Measurements from ENCODE around the gene NFKB1.
A peak's percentile ranks its signal among the peaks of the same experiment; 100 is the strongest.

NFKB1 gene

GRCh38 chr4:102533348-102533747, 32.2 kb downstream of the NFKB1 start:
- no peak for ATAC-seq
- no peak for DNase-seq

GRCh38 chr4:102533904-102534303, 32.7 kb downstream of the NFKB1 start:
- ATAC-seq = peak; percentile 19
- no peak for DNase-seq

GRCh38 chr4:102534845-102535244, 33.7 kb downstream of the NFKB1 start:
- no peak for DNase-seq
- no peak for ATAC-seq

- ATAC-seq = peak; percentile 94
- no peak for DNase-seq
Measured at GRCh38 chr4:102535398-102536082, 34.4 kb downstream of the NFKB1 start.

DNA sequence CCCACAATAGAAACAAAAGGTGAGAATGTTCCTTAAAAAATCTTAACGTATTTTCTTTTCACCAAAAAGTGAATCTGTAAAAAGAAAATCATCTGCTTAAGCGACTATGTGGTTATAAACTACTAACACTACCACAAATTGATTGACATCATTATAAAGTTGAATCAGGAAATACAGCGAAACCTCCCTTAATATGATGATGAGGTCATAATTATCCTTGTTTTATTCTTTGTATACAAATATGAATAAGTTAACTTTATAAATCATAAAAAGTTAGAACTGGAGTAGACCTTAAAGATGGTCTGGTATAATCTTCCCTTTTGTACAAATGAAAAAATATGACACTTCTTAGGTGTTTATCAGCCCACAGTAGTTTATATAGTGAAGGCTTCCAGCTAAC, 35.6 kb downstream of the NFKB1 start:
- DNase-seq (no peak), ATAC-seq (no peak)

DNA sequence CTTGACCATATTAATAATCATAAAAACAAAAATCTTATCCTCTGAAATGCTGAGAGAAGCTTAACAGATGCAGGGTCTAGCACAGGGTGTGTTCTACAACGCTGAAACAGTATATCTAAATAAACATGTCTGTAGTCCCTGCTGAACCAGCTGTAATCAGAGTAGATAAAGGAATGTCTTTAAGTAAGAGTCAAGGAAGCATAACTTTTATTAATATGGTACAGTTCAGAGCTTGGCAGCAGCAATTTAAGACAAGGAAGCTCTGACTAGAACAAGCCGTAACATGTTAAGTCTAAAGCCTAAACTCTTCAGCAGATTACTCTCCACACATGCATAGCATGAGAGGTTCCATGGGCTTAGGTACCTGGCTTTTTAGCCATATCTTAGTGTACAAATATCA, 36.1 kb downstream of the NFKB1 start:
- DNase-seq = no peak
- ATAC-seq = no peak

DNA sequence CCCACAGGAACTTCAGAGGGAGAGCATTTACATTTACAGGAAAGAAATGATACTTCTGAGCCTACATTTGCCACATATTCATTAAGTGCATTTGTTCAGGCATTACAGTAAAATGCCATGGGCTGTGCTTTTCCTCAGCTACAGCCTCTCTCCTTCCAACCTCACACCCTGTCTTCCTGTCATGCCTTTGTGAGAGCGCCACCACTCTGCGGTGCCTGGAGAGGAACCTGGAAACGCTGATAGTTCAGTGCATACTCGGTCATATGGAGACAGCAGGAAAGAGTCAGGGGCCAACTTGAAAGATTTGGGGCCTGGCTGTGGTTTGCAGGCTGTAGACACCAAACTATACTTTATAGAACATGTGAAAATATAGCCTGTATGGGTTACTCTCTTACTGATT, 40.5 kb downstream of the NFKB1 start:
- DNase-seq = no peak
- no peak for ATAC-seq

- DNase-seq (no peak), ATAC-seq (no peak)
Measured at GRCh38 chr4:102543030-102543928, 42.1 kb downstream of the NFKB1 start.

- ATAC-seq = peak; percentile 36
Measured at GRCh38 chr4:102546635-102547034, 45.5 kb downstream of the NFKB1 start.

GRCh38 chr4:102547973-102548372, 46.8 kb downstream of the NFKB1 start:
- ATAC-seq = no peak
- no peak for DNase-seq

More at GRCh38 chr4:102546635-102547034, 45.5 kb downstream of the NFKB1 start:
- DNase-seq = no peak

- no peak for ATAC-seq
- no peak for DNase-seq
Measured at GRCh38 chr4:102551958-102552565, 50.9 kb downstream of the NFKB1 start.

- peak; percentile 67 for ATAC-seq
Measured at GRCh38 chr4:102552781-102553180, 51.6 kb downstream of the NFKB1 start.

DNA sequence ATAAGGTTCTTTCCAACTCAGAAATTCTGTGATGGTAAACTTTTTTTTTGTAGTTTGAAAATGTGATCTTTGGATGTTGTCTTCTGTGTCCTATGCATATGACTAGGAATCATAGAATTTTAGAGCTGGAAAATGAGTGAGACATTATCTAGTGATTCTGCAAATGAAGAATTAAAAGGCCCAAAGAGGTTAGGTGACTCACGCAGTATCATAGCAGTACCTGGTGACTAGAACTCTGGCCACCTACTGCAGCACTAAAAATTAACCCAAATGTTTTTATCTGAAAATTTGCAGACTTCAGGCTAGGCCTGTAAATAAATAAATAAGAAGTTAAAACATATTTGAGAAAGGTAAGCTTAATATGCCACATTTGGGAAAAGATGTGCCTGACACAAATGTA, 52.8 kb downstream of the NFKB1 start:
- no peak for ATAC-seq

More at GRCh38 chr4:102552781-102553180, 51.6 kb downstream of the NFKB1 start:
- no peak for DNase-seq

GRCh38 chr4:102554482-102554881, 53.3 kb downstream of the NFKB1 start:
- ATAC-seq (no peak), DNase-seq (no peak)

More for the DNA sequence above, 52.8 kb downstream of the NFKB1 start:
- DNase-seq = no peak

- DNase-seq (no peak), ATAC-seq (no peak)
Measured at GRCh38 chr4:102554992-102555391, 53.8 kb downstream of the NFKB1 start.

- ATAC-seq = no peak
Measured at GRCh38 chr4:102557636-102558035, 56.5 kb downstream of the NFKB1 start.

GRCh38 chr4:102560115-102560514, 59.0 kb downstream of the NFKB1 start:
- DNase-seq (no peak), ATAC-seq (peak; percentile 3)

More at GRCh38 chr4:102557636-102558035, 56.5 kb downstream of the NFKB1 start:
- DNase-seq = no peak

GRCh38 chr4:102560571-102561341, 59.6 kb downstream of the NFKB1 start:
- DNase-seq = no peak
- peak; percentile 13 for ATAC-seq

- ATAC-seq (peak; percentile 20), DNase-seq (no peak)
Measured at GRCh38 chr4:102563000-102563399, 61.8 kb downstream of the NFKB1 start.

DNA sequence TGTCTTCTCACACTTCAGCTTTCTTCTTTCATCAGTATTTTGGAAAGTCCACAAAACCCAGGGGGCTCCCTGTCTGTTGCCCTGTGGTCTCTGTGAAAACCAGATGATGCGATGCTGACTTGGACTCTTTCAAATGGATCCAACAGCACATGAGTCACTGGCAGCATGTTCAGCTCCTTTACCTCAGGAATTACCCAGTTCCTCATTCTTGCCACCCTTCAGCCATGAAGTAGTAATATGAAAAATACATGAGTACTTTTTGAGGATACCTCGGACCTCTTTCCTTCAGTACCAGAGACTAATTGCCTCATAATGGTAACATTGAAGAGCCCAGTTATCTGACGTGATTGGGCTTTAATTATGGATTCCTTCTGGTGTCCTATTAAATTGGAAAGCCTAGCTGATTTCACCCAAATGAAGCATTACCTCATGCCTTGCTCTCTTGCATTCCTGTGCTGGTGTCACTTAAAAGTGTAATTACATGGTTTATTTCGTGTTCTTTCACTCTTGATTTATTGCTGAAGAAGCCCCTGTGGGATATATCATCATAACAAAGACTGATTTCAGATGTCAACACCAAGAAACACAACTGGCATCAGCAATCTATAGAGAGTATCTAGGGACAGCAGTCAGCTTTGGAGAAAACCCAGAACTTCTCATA, 63.4 kb downstream of the NFKB1 start:
- ATAC-seq = peak; percentile 88
- peak; percentile 59 for DNase-seq

GRCh38 chr4:102565696-102566095, 64.5 kb downstream of the NFKB1 start:
- DNase-seq = no peak
- ATAC-seq = no peak

Measured in stimulated activated naive CD8-positive, alpha-beta T cell treated with anti-CD3 and anti-CD28 coated beads, Interleukin-15, Interleukin-2, amounts not matched to agents 100 U/mL and 50 U/mL, for 24 hours (primary cell).